SK-N-SH treated with all-trans-retinoic acid at 6 μM for 48 hours (cell line): Measurements from ENCODE around the gene LAMA5.

Experiments used
- ATAC-seq: fragments of 200-7000 bp; cut with Tn5 transposase; 3 replicates; pipeline ENCODE4 v1.9.1; 2020; ENCODE audit warnings: mild to moderate bottlenecking, moderate library complexity
- ARNTL ChIP-seq: fragments of 450-650 bp; formaldehyde crosslinking; IDR thresholded peaks from 2 replicates; pipeline ENCODE4 v1.5.0; 2020; ENCODE audit warnings: low read depth, mild to moderate bottlenecking, moderate library complexity, borderline replicate concordance
- BACH2 ChIP-seq: fragments of 250-450 bp; sonication (Bioruptor Pico); IDR thresholded peaks from 2 replicates; pipeline ENCODE4 v1.9.0; 2021; ENCODE audit warnings: mild to moderate bottlenecking, borderline replicate concordance
- CSDC2 ChIP-seq: fragments of 250-450 bp; sonication (Bioruptor Pico); IDR thresholded peaks from 2 replicates; pipeline ENCODE4 v1.5.0; 2020; ENCODE audit warnings: mild to moderate bottlenecking, moderate library complexity
- CSRNP3 ChIP-seq: fragments of 250-450 bp; sonication (Bioruptor Pico); IDR thresholded peaks from 2 replicates; pipeline ENCODE4 v1.5.1; 2021; ENCODE audit warnings: mild to moderate bottlenecking, moderate library complexity
- ESRRG ChIP-seq: fragments of 250-450 bp; sonication (Bioruptor Pico); IDR thresholded peaks from 2 replicates; pipeline ENCODE4 v1.6.1; 2021; ENCODE audit warnings: mild to moderate bottlenecking
- GLIS3 ChIP-seq: fragments of 250-450 bp; sonication (Bioruptor Pico); IDR thresholded peaks from 2 replicates; pipeline ENCODE4 v1.5.0; 2020; ENCODE audit warnings: mild to moderate bottlenecking, moderate library complexity
- ISL1 ChIP-seq: fragments of 250-450 bp; sonication (Bioruptor Pico); IDR thresholded peaks from 2 replicates; pipeline ENCODE4 v2.1.2; 2022; ENCODE audit warnings: mild to moderate bottlenecking, moderate library complexity
- OSR1 ChIP-seq: fragments of 250-450 bp; sonication (Bioruptor Pico); IDR thresholded peaks from 2 replicates; pipeline ENCODE4 v1.8.0; 2022; ENCODE audit warnings: moderate library complexity, mild to moderate bottlenecking, inconsistent platforms
- POU6F1 ChIP-seq: fragments of 250-450 bp; sonication (Bioruptor Pico); IDR thresholded peaks from 2 replicates; pipeline ENCODE4 v1.8.0; 2021; ENCODE audit warnings: low read depth, mild to moderate bottlenecking, moderate library complexity, borderline replicate concordance
- RARB ChIP-seq: fragments of 250-450 bp; sonication (Bioruptor Pico); IDR thresholded peaks from 2 replicates; pipeline ENCODE4 v1.8.0; 2021; ENCODE audit warnings: mild to moderate bottlenecking, moderate library complexity
- SNAI2 ChIP-seq: fragments of 250-450 bp; sonication (Bioruptor Pico); IDR thresholded peaks from 2 replicates; pipeline ENCODE4 v1.5.0; 2020; ENCODE audit warnings: mild to moderate bottlenecking, moderate library complexity
- TCF4 ChIP-seq: fragments of 250-450 bp; sonication (Bioruptor Pico); IDR thresholded peaks from 2 replicates; pipeline ENCODE4 v1.8.0; 2021; ENCODE audit warnings: mild to moderate bottlenecking, moderate library complexity, borderline replicate concordance
- TOX ChIP-seq: fragments of 250-450 bp; sonication (Bioruptor Pico); IDR thresholded peaks from 2 replicates; pipeline ENCODE4 v1.8.0; 2021; ENCODE audit warnings: mild to moderate bottlenecking, moderate library complexity, borderline replicate concordance
- TSHZ2 ChIP-seq: fragments of 250-450 bp; sonication (Bioruptor Pico); IDR thresholded peaks from 2 replicates; pipeline ENCODE4 v1.5.0; 2020; ENCODE audit warnings: mild to moderate bottlenecking, moderate library complexity
- ZC3H10 ChIP-seq: fragments of 250-450 bp; sonication (Bioruptor Pico); IDR thresholded peaks from 2 replicates; pipeline ENCODE4 v1.5.1; 2021; ENCODE audit warnings: mild to moderate bottlenecking, moderate library complexity
- ZFP30 ChIP-seq: fragments of 450-650 bp; formaldehyde crosslinking; IDR thresholded peaks from 2 replicates; pipeline ENCODE4 v1.5.0; 2022; ENCODE audit warnings: mild to moderate bottlenecking, moderate library complexity
- ZNF565 ChIP-seq: fragments of 450-650 bp; formaldehyde crosslinking; conservative IDR thresholded peaks from 2 replicates; pipeline ENCODE4 v1.5.0; 2020; ENCODE audit warnings: low read depth, mild to moderate bottlenecking, moderate library complexity
- ZNF70 ChIP-seq: fragments of 450-650 bp; formaldehyde crosslinking; IDR thresholded peaks from 2 replicates; pipeline ENCODE4 v1.5.0; 2020; ENCODE audit warnings: mild to moderate bottlenecking, moderate library complexity
- ZNF8 ChIP-seq: fragments of 450-650 bp; formaldehyde crosslinking; IDR thresholded peaks from 2 replicates; pipeline ENCODE4 v1.5.0; 2020; ENCODE audit warnings: mild to moderate bottlenecking, moderate library complexity
- TF ChIP-seq, protein P1 (sequence below): fragments of 250-450 bp; sonication (Bioruptor Pico); IDR thresholded peaks from 2 replicates; pipeline ENCODE4 v1.5.1; 2020; ENCODE audit warnings: low read depth, mild to moderate bottlenecking, moderate library complexity
- TF ChIP-seq, protein P2 (sequence below): fragments of 250-450 bp; sonication (Bioruptor Pico); IDR thresholded peaks from 2 replicates; pipeline ENCODE4 v1.8.0; 2020; ENCODE audit warnings: mild to moderate bottlenecking, moderate library complexity, borderline replicate concordance

The LAMA5 gene

DNA sequence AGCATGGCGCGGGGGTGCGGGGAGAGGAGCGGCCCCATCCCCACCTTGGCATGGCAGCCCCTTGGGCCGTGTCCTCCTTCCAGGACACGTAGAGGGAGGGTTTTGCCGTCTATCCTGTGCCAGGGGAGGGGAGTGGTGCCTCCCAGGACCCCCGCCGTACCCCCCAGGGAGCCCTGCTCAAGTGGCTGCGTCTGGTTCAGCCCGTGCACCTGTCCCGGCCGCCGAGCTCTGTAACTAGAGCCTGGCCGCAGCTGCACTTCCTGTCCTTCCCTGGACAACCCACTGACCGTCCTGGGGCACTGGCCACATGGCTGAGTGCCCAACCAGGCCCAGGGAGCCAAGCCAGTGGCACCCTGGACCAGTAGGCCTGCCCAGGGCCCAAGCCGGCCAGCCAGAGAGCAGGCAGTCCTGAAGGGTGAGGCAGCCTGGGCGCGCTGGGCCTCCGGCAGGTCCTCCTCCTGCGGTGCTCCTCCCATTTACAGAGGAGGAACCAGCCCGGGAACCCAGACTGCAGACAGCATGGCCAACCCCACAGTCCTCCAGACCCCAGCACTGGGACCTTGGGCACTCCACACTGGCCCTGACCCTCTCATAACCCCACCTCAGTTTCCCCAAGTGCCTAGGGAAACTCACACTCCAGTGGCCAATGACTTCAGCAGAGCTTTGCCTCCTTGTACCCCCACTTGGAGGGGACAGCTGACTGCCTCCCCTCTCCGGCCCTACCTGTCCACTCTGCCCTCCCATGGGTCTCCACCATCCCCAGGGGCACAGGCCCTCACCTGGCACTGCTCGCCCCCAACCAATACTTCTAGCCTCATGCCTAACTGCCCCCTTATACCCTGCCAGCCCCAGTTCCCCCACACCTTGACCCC lies 8.7 kb downstream of the LAMA5 start:
- TF ChIP-seq RARB (CRISPR knock-in tag) (no peak), ZFP30 (CRISPR knock-in tag) (no peak), TOX (CRISPR knock-in tag) (no peak), ESRRG (CRISPR knock-in tag) (no peak), CSDC2 (CRISPR knock-in tag) (no peak), BACH2 (CRISPR knock-in tag) (no peak), ARNTL (CRISPR knock-in tag) (no peak), ZC3H10 (CRISPR knock-in tag) (no peak), ZNF8 (CRISPR knock-in tag) (no peak), CSRNP3 (CRISPR knock-in tag) (no peak), ZNF70 (CRISPR knock-in tag) (no peak), OSR1 (no peak)
- TF ChIP-seq, protein P1, sequence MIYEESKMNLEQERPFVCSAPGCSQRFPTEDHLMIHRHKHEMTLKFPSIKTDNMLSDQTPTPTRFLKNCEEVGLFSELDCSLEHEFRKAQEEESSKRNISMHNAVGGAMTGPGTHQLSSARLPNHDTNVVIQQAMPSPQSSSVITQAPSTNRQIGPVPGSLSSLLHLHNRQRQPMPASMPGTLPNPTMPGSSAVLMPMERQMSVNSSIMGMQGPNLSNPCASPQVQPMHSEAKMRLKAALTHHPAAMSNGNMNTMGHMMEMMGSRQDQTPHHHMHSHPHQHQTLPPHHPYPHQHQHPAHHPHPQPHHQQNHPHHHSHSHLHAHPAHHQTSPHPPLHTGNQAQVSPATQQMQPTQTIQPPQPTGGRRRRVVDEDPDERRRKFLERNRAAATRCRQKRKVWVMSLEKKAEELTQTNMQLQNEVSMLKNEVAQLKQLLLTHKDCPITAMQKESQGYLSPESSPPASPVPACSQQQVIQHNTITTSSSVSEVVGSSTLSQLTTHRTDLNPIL (CRISPR knock-in tag) = no peak
- ATAC-seq = peak; percentile 16

GRCh38 chr20:62357681-62358080 lies 9.4 kb downstream of the LAMA5 start:
- TF ChIP-seq, protein P2, sequence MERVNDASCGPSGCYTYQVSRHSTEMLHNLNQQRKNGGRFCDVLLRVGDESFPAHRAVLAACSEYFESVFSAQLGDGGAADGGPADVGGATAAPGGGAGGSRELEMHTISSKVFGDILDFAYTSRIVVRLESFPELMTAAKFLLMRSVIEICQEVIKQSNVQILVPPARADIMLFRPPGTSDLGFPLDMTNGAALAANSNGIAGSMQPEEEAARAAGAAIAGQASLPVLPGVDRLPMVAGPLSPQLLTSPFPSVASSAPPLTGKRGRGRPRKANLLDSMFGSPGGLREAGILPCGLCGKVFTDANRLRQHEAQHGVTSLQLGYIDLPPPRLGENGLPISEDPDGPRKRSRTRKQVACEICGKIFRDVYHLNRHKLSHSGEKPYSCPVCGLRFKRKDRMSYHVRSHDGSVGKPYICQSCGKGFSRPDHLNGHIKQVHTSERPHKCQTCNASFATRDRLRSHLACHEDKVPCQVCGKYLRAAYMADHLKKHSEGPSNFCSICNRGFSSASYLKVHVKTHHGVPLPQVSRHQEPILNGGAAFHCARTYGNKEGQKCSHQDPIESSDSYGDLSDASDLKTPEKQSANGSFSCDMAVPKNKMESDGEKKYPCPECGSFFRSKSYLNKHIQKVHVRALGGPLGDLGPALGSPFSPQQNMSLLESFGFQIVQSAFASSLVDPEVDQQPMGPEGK (CRISPR knock-in tag) = no peak
- TF ChIP-seq ZNF565 (CRISPR knock-in tag) (no peak), TSHZ2 (CRISPR knock-in tag) (no peak)
- TF ChIP-seq, all 23 proteins: peak for 0
- ATAC-seq = no peak

DNA sequence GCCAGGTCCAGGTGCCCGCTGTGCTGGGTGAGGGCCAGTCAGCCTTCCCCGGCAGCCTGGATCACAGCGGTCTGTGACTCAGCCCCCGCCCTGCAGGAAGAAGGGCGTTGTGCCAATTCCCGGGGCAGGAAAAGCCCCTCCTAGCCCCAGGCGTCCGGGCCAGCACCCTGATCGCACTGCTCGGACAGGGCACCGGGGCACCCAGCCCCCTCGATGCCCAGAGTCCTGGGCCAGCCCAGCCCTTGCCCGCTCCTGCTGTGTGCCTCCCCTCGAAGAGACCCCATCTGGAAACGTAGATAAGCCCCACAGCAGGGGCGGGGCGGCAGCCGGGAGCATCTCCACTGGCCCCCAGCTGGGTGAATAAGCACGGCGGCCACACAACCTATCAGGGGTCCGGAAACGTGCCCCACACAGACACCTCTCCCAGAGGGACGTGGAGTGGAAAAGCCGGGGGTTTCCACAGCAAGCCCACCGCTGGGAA lies 9.9 kb downstream of the LAMA5 start:
- TF ChIP-seq SNAI2 (no peak), ARNTL (CRISPR knock-in tag) (no peak), OSR1 (no peak), POU6F1 (CRISPR knock-in tag) (no peak), ESRRG (CRISPR knock-in tag) (no peak), TCF4 (CRISPR knock-in tag) (no peak), GLIS3 (no peak), ZNF565 (CRISPR knock-in tag) (no peak), CSRNP3 (CRISPR knock-in tag) (no peak), BACH2 (CRISPR knock-in tag) (no peak), ISL1 (CRISPR knock-in tag) (no peak), RARB (CRISPR knock-in tag) (no peak)
- TF ChIP-seq, protein P2 (CRISPR knock-in tag) = no peak
- ATAC-seq = peak; percentile 68
